Natural killer cell (primary cell): ENCODE data around the gene PLD1. TPM values are rescaled to one million over a fixed set of nuclear protein-coding genes. Genes with fewer than 3 reads are reported as not detected.

Source experiments
- ATAC-seq, 3 donors: fragments of 150-1000 bp in 2 of 3; fragments of 200-7000 bp in 1 of 3; cut with Tn5 transposase; 1 replicate in 1 of 3; 2 replicates in 2 of 3; pipeline ENCODE4 v1.10.0; 2021; ENCODE audit warnings: mild to moderate bottlenecking in 2 of 3, moderate library complexity in 2 of 3
- DNase-seq, 2 donors: peaks; one replicate each; pipeline versions ENCODE4 v3.0.0 to v3.0.0-alpha.2; 2013 to 2021; ENCODE audit warnings: mixed read lengths in 1 of 2
- H3K27ac ChIP-seq: one replicate; pipeline ENCODE4 v1.5.1; 2013; ENCODE audit warnings: mild to moderate bottlenecking, low read length
- H3K27me3 ChIP-seq: one replicate; pipeline ENCODE4 v1.6.1; 2013; ENCODE audit warnings: low read length; ENCODE audit not compliant: control insufficient read depth, insufficient read depth
- H3K36me3 ChIP-seq: one replicate; pipeline ENCODE4 v1.6.1; 2013; ENCODE audit warnings: low read length; ENCODE audit not compliant: control insufficient read depth, insufficient read depth
- H3K4me1 ChIP-seq: one replicate; pipeline ENCODE4 v1.6.1; 2013; ENCODE audit warnings: low read length; ENCODE audit not compliant: control insufficient read depth, insufficient read depth
- H3K4me3 ChIP-seq: one replicate; pipeline ENCODE4 v1.5.1; 2013; ENCODE audit warnings: low read length
- H3K9me3 ChIP-seq: one replicate; pipeline ENCODE4 v1.6.1; 2013; ENCODE audit warnings: low read length; ENCODE audit not compliant: control insufficient read depth, insufficient read depth
- H3K27ac Mint-ChIP-seq, 2 donors: one replicate each; pipeline ENCODE4 v1.8.0; 2022; ENCODE audit warnings: mild to moderate bottlenecking in 2 of 2, mixed read lengths in 2 of 2, moderate library complexity in 1 of 2
- H3K27me3 Mint-ChIP-seq, 2 donors: one replicate each; pipeline ENCODE4 v1.8.0; 2022; ENCODE audit warnings: low read depth in 2 of 2, mixed read lengths in 2 of 2
- H3K36me3 Mint-ChIP-seq: one replicate; pipeline ENCODE4 v1.8.0; 2022; ENCODE audit warnings: mixed read lengths
- H3K4me1 Mint-ChIP-seq, 2 donors: one replicate each; pipeline ENCODE4 v1.8.0; 2022; ENCODE audit warnings: mixed read lengths in 2 of 2
- H3K4me3 Mint-ChIP-seq: one replicate; pipeline ENCODE4 v1.8.0; 2022; ENCODE audit warnings: mild to moderate bottlenecking, moderate library complexity, mixed read lengths
- H3K9me3 Mint-ChIP-seq, 2 donors: one replicate each; pipeline ENCODE4 v1.8.0; 2022; ENCODE audit warnings: mixed read lengths in 2 of 2
- WGBS: methylation state at CpG from one replicate; pipeline ENCODE4 v1.1.7; 2013; ENCODE audit warnings: missing lambda C conversion rate; ENCODE audit not compliant: insufficient coverage; 5-methylcytosine and 5-hydroxymethylcytosine counted together
- intact Hi-C: fragments of 100-400 bp; cut with micrococcal nuclease; formaldehyde crosslinking; loops from one replicate; pipeline ENCODE4 v1.14.2; 2022
- total RNA-seq, 4 donors: library from RNA; stranded (reverse); fragments of 120-200 nt in 1 of 4; gene quantifications; one replicate each; pipeline versions ENCODE4 v1.2.3 to v1.2.4, GENCODE V29; 2013 to 2022
- TF ChIP-seq, protein P1 (sequence below): fragments of 200-600 bp; IDR thresholded peaks from one replicate; pipeline ENCODE4 v1.8.0; 2022; ENCODE audit warnings: antibody characterized with exemption

PLD1 gene
- total RNA-seq, 3 donors from 2014 or later (not counting 1 experiment from before 2014, with no cell fraction given) = 13.2 to 26.3 (median 17.1) TPM

DNA sequence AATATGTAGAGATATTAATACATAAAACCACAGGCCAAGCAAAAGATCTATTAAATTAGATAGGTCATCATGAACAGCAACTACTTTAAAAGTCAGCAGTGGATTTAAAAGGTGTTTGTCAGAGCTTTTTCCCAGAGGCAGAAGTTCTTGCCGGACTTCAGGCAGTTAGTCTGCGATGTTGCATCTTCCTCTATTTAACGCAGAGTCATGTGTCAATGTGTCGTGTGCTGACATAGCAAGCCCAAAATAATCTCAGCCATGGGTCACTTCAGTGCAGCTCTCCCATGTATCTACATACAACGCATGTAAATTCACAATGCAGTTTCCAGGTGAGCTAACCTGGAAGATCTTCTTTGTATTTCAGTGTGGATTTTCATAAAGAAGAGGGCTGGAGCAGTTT, 24.8 kb upstream of the PLD1 start:
- no peaks in the 10 kb centered on the region for H3K27me3 ChIP-seq
- Mint-ChIP-seq H3K4me3 (no peak overlapping the region), H3K27me3 (peaks cover 5 to 24% of the 10 kb centered on the region in 2 donors), H3K36me3 (no peaks in the 10 kb centered on the region), H3K27ac (no peak overlapping the region), H3K9me3 (no peaks in the 10 kb centered on the region), H3K4me1 (no peaks in the 10 kb centered on the region)
- no peak for DNase-seq
- no peaks in the 10 kb centered on the region for H3K36me3 ChIP-seq
- TF ChIP-seq, protein P1, sequence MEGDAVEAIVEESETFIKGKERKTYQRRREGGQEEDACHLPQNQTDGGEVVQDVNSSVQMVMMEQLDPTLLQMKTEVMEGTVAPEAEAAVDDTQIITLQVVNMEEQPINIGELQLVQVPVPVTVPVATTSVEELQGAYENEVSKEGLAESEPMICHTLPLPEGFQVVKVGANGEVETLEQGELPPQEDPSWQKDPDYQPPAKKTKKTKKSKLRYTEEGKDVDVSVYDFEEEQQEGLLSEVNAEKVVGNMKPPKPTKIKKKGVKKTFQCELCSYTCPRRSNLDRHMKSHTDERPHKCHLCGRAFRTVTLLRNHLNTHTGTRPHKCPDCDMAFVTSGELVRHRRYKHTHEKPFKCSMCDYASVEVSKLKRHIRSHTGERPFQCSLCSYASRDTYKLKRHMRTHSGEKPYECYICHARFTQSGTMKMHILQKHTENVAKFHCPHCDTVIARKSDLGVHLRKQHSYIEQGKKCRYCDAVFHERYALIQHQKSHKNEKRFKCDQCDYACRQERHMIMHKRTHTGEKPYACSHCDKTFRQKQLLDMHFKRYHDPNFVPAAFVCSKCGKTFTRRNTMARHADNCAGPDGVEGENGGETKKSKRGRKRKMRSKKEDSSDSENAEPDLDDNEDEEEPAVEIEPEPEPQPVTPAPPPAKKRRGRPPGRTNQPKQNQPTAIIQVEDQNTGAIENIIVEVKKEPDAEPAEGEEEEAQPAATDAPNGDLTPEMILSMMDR = no peak
- intact Hi-C loops = loop anchor here (2.0 to 10.0 kb wide), 3 partner anchors 188 to 870 kb away; no protein-coding TSS in a partner anchor
- no peak overlapping the region for H3K4me3 ChIP-seq
- H3K4me1 ChIP-seq = peaks cover under 1% of the 10 kb centered on the region
- no peak for ATAC-seq
- no peak overlapping the region for H3K27ac ChIP-seq
- no peaks in the 10 kb centered on the region for H3K9me3 ChIP-seq
- WGBS = 82% methylated on average over 5 of the region's 5 CpGs

DNA sequence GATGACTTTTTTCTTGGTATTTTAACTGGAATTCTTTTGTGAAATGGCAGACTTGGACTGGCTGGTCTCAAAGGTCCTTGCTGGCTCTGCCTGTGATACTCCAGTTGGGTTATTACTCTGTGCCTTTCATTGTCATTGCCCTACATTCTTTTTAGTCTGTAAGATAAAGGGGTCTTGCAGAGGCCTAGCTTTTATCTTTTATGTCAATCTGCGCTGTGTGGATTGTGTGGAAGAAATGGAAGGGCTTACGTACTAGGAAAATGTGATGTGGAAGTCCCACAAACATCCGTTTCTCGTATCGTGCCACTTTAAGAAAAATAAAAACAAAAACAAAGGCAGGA, 24.1 kb upstream of the PLD1 start:
- H3K9me3 Mint-ChIP-seq = no peaks in the 10 kb centered on the region
- H3K4me1 ChIP-seq = peaks cover 3% of the 10 kb centered on the region
- 89% methylated on average over 5 of the region's 5 CpGs for WGBS
- ATAC-seq (no peak), DNase-seq (no peak)
- H3K27ac Mint-ChIP-seq = no peak overlapping the region
- no peaks in the 10 kb centered on the region for H3K36me3 ChIP-seq
- H3K36me3 Mint-ChIP-seq = no peaks in the 10 kb centered on the region
- no peak overlapping the region for H3K4me3 ChIP-seq
- H3K9me3 ChIP-seq = no peaks in the 10 kb centered on the region
- TF ChIP-seq, protein P1 = peak; percentile 19
- intact Hi-C loops = loop anchor here (1.0 to 10.0 kb wide), 5 partner anchors 130 to 870 kb away; no protein-coding TSS in a partner anchor
- no peaks in the 10 kb centered on the region for H3K27me3 ChIP-seq
- H3K4me1 Mint-ChIP-seq = no peaks in the 10 kb centered on the region
- H3K27ac ChIP-seq = no peak overlapping the region
- H3K27me3 Mint-ChIP-seq = peaks cover 5 to 21% of the 10 kb centered on the region in 2 donors
- no peak overlapping the region for H3K4me3 Mint-ChIP-seq

DNA sequence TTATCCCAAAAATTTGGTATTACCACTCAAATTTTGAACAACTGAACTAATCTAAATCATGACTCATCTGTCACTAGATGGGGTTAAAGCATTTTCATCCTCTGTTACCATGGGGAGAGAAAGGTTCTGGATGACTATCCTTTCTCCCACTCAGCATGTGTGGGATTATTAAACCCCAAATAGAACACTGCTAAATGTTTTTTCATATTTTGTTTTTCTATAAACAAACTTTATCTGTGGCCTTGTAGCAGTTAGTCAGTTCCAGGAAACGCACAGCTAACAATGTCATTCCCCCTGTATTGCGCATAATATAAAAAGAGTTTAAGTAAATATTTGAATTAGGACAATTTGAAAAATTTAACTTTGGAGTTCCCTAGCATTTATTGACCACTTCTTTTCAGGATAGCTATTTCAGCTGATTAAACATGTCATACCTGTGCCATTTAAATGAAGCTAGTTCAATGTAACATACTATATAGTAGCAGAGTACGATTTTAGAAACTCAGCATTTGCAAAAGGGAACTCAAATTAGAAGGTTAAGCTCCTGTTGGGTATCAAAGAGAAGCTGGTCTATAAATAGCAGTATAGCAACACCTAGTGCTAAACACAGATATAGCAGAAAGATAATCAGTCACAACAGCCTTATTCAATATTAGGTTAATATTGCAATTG, 23.6 kb upstream of the PLD1 start:
- ATAC-seq (peak; percentile 57 to 78 (median 72)), DNase-seq (peak in 1 of 2 donors; percentile 7)
- Mint-ChIP-seq H3K27me3 (peaks cover 5 to 21% of the 10 kb centered on the region in 2 donors), H3K27ac (no peak overlapping the region), H3K4me1 (no peaks in the 10 kb centered on the region), H3K36me3 (no peaks in the 10 kb centered on the region), H3K9me3 (no peaks in the 10 kb centered on the region), H3K4me3 (no peak overlapping the region)
- Histone ChIP-seq H3K27ac (no peak overlapping the region), H3K36me3 (no peaks in the 10 kb centered on the region), H3K9me3 (no peaks in the 10 kb centered on the region), H3K4me3 (no peak overlapping the region), H3K27me3 (no peaks in the 10 kb centered on the region), H3K4me1 (peaks cover 3% of the 10 kb centered on the region)
- no CpG with 5 or more reads among the region's 3 CpGs for WGBS
- TF ChIP-seq, protein P1 = peak; percentile 61
- intact Hi-C loops = loop anchor here (1.0 to 10.0 kb wide), 5 partner anchors 130 to 869 kb away; no protein-coding TSS in a partner anchor
